GM12878 (cell line): ENCODE data around the gene ICA1. TPM values are rescaled to one million over a fixed set of nuclear protein-coding genes. Genes with fewer than 3 reads are reported as not detected.

Experiments used
- DPF2 ChIP-seq: fragments of 450-650 bp; IDR thresholded peaks from 2 replicates; pipeline ENCODE4 v1.6.1; 2017; ENCODE audit warnings: mild to moderate bottlenecking
- HDGF ChIP-seq: fragments of 450-650 bp; IDR thresholded peaks from 2 replicates; pipeline ENCODE4 v1.6.1; 2016; ENCODE audit warnings: antibody characterized with exemption
- JUNB ChIP-seq: IDR thresholded peaks from 2 replicates; pipeline ENCODE4 v1.6.1; 2016; ENCODE audit warnings: antibody characterized with exemption, mild to moderate bottlenecking
- NFIC ChIP-seq: IDR thresholded peaks from 2 replicates; pipeline ENCODE4 v1.6.1; 2012; ENCODE audit warnings: low read depth, mild to moderate bottlenecking, inconsistent platforms, low read length, moderate library complexity
- POLR2AphosphoS5 ChIP-seq: IDR thresholded peaks from 2 replicates; pipeline ENCODE4 v1.6.1; 2011; ENCODE audit warnings: mild to moderate bottlenecking, low read length, inconsistent platforms
- RAD51 ChIP-seq: fragments of 450-650 bp; IDR thresholded peaks from 2 replicates; pipeline ENCODE4 v1.6.1; 2016; ENCODE audit warnings: moderate library complexity, mild to moderate bottlenecking, inconsistent platforms
- TCF12 ChIP-seq: IDR thresholded peaks from 2 replicates; pipeline ENCODE4 v1.6.1; 2011; ENCODE audit warnings: low read depth, mild to moderate bottlenecking, low read length
- polyA plus RNA-seq, 11 experiments: library from polyadenylated mRNA; depleted of rRNA in 4 of 11; unstranded in 6 of 11; stranded (reverse) in 5 of 11; fragments of >200 nt; fragmentation: Nextera tagmentation in 4 of 11; fragmentation: Illumina TruSeq in 1 of 11; extraction: Ambion mirVana in 4 of 11; extraction: Trizol in 1 of 11; gene quantifications; 1 replicate in 1 of 11; 2 replicates in 10 of 11; pipeline versions ENCODE4 v1.2.1 to v1.2.3, GENCODE V29; 2011 to 2016; ENCODE audit warnings: inconsistent platforms in 2 of 11, missing spikeins in 2 of 11, low read depth in 1 of 11
- total RNA-seq, 4 experiments: library from RNA; depleted of rRNA in 3 of 4; stranded (reverse); fragments of >200 nt in 3 of 4; fragmentation: Illumina TruSeq in 1 of 4; extraction: Trizol in 1 of 4; gene quantifications; 2 replicates each; pipeline versions ENCODE4 v1.2.1 to v1.2.3, GENCODE V29; 2013 to 2021
- TF ChIP-seq, protein P1 (sequence below): IDR thresholded peaks from 2 replicates; pipeline ENCODE4 v1.6.1; 2012; ENCODE audit warnings: mild to moderate bottlenecking, low read depth, low read length
- TF ChIP-seq, protein P2 (sequence below), 3 experiments: IDR thresholded peaks in 2 of 3; conservative IDR thresholded peaks in 1 of 3; 2 replicates each; pipeline ENCODE4 v1.5.1; 2011; ENCODE audit warnings: low read depth in 3 of 3, low read length in 3 of 3, mild to moderate bottlenecking in 3 of 3, control low read depth in 2 of 3, moderate library complexity in 2 of 3, inconsistent platforms in 1 of 3, mixed read lengths in 1 of 3; ENCODE audit not compliant: control insufficient read depth in 2 of 3, insufficient read depth in 1 of 3; ENCODE audit errors: extremely low read depth in 1 of 3
- TF ChIP-seq, protein P3 (sequence below): fragments of 450-650 bp; IDR thresholded peaks from 2 replicates; pipeline ENCODE4 v1.6.1; 2017; ENCODE audit warnings: mild to moderate bottlenecking

Gene ICA1
- total and polyA plus RNA-seq, 10 of the 15 experiments (the other 5 are each of a cell fraction or from before 2014, with no cell fraction given): 1.3 to 35.1 (median 3.3) TPM

DNA sequence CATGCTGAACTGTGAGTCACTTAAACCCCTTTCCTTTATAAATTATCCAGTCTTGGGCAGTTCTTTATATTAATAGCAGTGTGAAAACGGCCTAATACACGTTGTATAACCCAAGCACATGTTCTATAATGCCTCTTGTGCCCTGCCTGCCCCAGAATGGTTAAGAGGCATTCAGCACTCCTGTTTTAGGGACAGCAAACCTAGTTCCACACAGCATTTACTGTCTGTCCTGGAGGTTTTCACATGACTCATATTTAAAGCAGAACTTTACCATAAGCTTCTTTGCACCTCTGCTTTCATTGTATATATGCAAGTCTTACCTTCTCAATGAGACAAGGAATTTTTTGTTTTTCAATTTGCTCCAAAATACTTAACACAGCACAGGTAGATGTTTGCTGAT is 144.8 kb downstream of the ICA1 start (continued):
- TF ChIP-seq, protein P1, sequence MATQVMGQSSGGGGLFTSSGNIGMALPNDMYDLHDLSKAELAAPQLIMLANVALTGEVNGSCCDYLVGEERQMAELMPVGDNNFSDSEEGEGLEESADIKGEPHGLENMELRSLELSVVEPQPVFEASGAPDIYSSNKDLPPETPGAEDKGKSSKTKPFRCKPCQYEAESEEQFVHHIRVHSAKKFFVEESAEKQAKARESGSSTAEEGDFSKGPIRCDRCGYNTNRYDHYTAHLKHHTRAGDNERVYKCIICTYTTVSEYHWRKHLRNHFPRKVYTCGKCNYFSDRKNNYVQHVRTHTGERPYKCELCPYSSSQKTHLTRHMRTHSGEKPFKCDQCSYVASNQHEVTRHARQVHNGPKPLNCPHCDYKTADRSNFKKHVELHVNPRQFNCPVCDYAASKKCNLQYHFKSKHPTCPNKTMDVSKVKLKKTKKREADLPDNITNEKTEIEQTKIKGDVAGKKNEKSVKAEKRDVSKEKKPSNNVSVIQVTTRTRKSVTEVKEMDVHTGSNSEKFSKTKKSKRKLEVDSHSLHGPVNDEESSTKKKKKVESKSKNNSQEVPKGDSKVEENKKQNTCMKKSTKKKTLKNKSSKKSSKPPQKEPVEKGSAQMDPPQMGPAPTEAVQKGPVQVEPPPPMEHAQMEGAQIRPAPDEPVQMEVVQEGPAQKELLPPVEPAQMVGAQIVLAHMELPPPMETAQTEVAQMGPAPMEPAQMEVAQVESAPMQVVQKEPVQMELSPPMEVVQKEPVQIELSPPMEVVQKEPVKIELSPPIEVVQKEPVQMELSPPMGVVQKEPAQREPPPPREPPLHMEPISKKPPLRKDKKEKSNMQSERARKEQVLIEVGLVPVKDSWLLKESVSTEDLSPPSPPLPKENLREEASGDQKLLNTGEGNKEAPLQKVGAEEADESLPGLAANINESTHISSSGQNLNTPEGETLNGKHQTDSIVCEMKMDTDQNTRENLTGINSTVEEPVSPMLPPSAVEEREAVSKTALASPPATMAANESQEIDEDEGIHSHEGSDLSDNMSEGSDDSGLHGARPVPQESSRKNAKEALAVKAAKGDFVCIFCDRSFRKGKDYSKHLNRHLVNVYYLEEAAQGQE: peak; percentile 94
- TF ChIP-seq, protein P2, sequence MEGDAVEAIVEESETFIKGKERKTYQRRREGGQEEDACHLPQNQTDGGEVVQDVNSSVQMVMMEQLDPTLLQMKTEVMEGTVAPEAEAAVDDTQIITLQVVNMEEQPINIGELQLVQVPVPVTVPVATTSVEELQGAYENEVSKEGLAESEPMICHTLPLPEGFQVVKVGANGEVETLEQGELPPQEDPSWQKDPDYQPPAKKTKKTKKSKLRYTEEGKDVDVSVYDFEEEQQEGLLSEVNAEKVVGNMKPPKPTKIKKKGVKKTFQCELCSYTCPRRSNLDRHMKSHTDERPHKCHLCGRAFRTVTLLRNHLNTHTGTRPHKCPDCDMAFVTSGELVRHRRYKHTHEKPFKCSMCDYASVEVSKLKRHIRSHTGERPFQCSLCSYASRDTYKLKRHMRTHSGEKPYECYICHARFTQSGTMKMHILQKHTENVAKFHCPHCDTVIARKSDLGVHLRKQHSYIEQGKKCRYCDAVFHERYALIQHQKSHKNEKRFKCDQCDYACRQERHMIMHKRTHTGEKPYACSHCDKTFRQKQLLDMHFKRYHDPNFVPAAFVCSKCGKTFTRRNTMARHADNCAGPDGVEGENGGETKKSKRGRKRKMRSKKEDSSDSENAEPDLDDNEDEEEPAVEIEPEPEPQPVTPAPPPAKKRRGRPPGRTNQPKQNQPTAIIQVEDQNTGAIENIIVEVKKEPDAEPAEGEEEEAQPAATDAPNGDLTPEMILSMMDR (IDR thresholded peaks at IDR 0.05 in 2 of 3, conservative IDR thresholded peaks at IDR 0.05 in 1 of 3; ENCODE audit: control insufficient read depth in 2 of 3, extremely low read depth in 1 of 3, insufficient read depth in 1 of 3, low read depth in 3 of 3, low read length in 3 of 3): no peak
- TF ChIP-seq POLR2AphosphoS5: no peak
- TF ChIP-seq TCF12: no peak
- TF ChIP-seq, protein P3, sequence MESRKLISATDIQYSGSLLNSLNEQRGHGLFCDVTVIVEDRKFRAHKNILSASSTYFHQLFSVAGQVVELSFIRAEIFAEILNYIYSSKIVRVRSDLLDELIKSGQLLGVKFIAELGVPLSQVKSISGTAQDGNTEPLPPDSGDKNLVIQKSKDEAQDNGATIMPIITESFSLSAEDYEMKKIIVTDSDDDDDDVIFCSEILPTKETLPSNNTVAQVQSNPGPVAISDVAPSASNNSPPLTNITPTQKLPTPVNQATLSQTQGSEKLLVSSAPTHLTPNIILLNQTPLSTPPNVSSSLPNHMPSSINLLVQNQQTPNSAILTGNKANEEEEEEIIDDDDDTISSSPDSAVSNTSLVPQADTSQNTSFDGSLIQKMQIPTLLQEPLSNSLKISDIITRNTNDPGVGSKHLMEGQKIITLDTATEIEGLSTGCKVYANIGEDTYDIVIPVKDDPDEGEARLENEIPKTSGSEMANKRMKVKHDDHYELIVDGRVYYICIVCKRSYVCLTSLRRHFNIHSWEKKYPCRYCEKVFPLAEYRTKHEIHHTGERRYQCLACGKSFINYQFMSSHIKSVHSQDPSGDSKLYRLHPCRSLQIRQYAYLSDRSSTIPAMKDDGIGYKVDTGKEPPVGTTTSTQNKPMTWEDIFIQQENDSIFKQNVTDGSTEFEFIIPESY: no peak
- 0 out of 2 replicates have a peak, but pooled peaks have one; percentile 33 for TF ChIP-seq DPF2
- 0 out of 2 replicates have a peak, but pooled peaks have one; percentile 19 for TF ChIP-seq HDGF
- no peak for TF ChIP-seq RAD51
- TF ChIP-seq NFIC: peak; percentile 25; the same call in 1 of the 2 replicates
- peak; percentile 44; the same call in 1 of the 2 replicates for TF ChIP-seq JUNB
- TF ChIP-seq, all 136 proteins: peak for 11
